HEK293 (cell line): ENCODE measurements around the gene RAB13.
A peak's percentile ranks its signal among the peaks of the same experiment; 100 is the strongest.

Source experiments
- KLF16 ChIP-seq: fragments of 450-650 bp; formaldehyde crosslinking; IDR thresholded peaks from 2 replicates; pipeline ENCODE4 v1.5.1; 2017; ENCODE audit warnings: missing biosample characterization, missing genetic modification characterization
- REST ChIP-seq: fragments of 450-650 bp; formaldehyde crosslinking; IDR thresholded peaks from 2 replicates; pipeline ENCODE4 v1.5.1; 2016; ENCODE audit warnings: missing biosample characterization, missing genetic modification characterization
- SP2 ChIP-seq: fragments of 450-650 bp; formaldehyde crosslinking; IDR thresholded peaks from 2 replicates; pipeline ENCODE4 v1.5.1; 2016; ENCODE audit warnings: missing biosample characterization, missing genetic modification characterization
- WT1 ChIP-seq: fragments of 450-650 bp; formaldehyde crosslinking; IDR thresholded peaks from 2 replicates; pipeline ENCODE4 v1.5.1; 2016; ENCODE audit warnings: missing biosample characterization, missing genetic modification characterization
- ZNF16 ChIP-seq: fragments of 450-650 bp; formaldehyde crosslinking; IDR thresholded peaks from 2 replicates; pipeline ENCODE4 v1.5.1; 2016; ENCODE audit warnings: low read depth, missing biosample characterization, missing genetic modification characterization
- ZNF416 ChIP-seq: fragments of 450-650 bp; formaldehyde crosslinking; IDR thresholded peaks from 2 replicates; pipeline ENCODE4 v1.5.1; 2016; ENCODE audit warnings: missing biosample characterization, missing genetic modification characterization
- ZNF433 ChIP-seq: fragments of 450-650 bp; formaldehyde crosslinking; IDR thresholded peaks from 2 replicates; pipeline ENCODE4 v1.5.1; 2016; ENCODE audit warnings: missing biosample characterization, missing genetic modification characterization, low read depth
- ZNF514 ChIP-seq: fragments of 450-650 bp; formaldehyde crosslinking; IDR thresholded peaks from 2 replicates; pipeline ENCODE4 v1.5.1; 2016; ENCODE audit warnings: missing biosample characterization, missing genetic modification characterization
- ZNF660 ChIP-seq: fragments of 450-650 bp; IDR thresholded peaks from 2 replicates; pipeline ENCODE4 v1.5.1; 2018; ENCODE audit warnings: missing biosample characterization, mild to moderate bottlenecking, missing genetic modification characterization
- ZNF776 ChIP-seq: fragments of 450-650 bp; formaldehyde crosslinking; IDR thresholded peaks from 2 replicates; pipeline ENCODE4 v1.5.0; 2017; ENCODE audit warnings: missing biosample characterization, missing genetic modification characterization, borderline replicate concordance
- ZNF777 ChIP-seq: fragments of 450-650 bp; formaldehyde crosslinking; IDR thresholded peaks from 2 replicates; pipeline ENCODE4 v1.5.1; 2017; ENCODE audit warnings: missing biosample characterization, missing genetic modification characterization, borderline replicate concordance
- TF ChIP-seq, protein P1 (sequence below): fragments of 450-650 bp; formaldehyde crosslinking; IDR thresholded peaks from 2 replicates; pipeline ENCODE4 v1.5.1; 2016; ENCODE audit warnings: missing biosample characterization, missing genetic modification characterization
- TF ChIP-seq, protein P2 (sequence below): fragments of 450-650 bp; IDR thresholded peaks from 2 replicates; pipeline ENCODE4 v1.5.1; 2018; ENCODE audit warnings: missing biosample characterization, mild to moderate bottlenecking, missing genetic modification characterization

DNA sequence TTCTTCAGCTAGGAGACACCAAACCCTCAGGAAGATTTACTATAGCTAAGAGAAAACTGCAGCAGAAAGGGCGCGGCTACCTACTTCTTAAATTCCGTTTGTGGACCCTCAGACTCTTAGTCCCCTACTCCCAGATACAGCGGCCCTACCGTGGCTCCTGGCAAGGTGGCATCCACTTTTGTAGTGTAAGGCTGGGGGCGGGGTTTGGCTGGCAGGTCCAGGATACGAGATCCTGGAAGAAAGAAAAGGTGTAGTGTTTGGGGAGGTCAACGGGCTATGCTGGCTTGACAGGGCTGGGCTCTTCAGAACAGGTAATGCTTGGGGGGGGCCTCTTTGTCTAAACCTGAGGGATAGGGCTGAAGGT is 18.2 kb downstream of the RAB13 start:
- TF ChIP-seq ZNF660 (tag by site-specific recombination) (0 out of 2 replicates have a peak, but pooled peaks have one; percentile 27), SP2 (tag by site-specific recombination) (no peak), ZNF16 (tag by site-specific recombination) (no peak), ZNF514 (tag by site-specific recombination) (no peak), WT1 (tag by site-specific recombination) (no peak), ZNF433 (tag by site-specific recombination) (no peak), REST (no peak), ZNF777 (tag by site-specific recombination) (no peak), KLF16 (tag by site-specific recombination) (no peak; the same call in 1 of the 2 replicates), ZNF776 (tag by site-specific recombination) (no peak), ZNF416 (no peak)
- TF ChIP-seq, protein P1, sequence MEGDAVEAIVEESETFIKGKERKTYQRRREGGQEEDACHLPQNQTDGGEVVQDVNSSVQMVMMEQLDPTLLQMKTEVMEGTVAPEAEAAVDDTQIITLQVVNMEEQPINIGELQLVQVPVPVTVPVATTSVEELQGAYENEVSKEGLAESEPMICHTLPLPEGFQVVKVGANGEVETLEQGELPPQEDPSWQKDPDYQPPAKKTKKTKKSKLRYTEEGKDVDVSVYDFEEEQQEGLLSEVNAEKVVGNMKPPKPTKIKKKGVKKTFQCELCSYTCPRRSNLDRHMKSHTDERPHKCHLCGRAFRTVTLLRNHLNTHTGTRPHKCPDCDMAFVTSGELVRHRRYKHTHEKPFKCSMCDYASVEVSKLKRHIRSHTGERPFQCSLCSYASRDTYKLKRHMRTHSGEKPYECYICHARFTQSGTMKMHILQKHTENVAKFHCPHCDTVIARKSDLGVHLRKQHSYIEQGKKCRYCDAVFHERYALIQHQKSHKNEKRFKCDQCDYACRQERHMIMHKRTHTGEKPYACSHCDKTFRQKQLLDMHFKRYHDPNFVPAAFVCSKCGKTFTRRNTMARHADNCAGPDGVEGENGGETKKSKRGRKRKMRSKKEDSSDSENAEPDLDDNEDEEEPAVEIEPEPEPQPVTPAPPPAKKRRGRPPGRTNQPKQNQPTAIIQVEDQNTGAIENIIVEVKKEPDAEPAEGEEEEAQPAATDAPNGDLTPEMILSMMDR, result no peak
- TF ChIP-seq, protein P2, sequence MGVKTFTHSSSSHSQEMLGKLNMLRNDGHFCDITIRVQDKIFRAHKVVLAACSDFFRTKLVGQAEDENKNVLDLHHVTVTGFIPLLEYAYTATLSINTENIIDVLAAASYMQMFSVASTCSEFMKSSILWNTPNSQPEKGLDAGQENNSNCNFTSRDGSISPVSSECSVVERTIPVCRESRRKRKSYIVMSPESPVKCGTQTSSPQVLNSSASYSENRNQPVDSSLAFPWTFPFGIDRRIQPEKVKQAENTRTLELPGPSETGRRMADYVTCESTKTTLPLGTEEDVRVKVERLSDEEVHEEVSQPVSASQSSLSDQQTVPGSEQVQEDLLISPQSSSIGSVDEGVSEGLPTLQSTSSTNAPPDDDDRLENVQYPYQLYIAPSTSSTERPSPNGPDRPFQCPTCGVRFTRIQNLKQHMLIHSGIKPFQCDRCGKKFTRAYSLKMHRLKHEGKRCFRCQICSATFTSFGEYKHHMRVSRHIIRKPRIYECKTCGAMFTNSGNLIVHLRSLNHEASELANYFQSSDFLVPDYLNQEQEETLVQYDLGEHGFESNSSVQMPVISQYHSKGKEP (tag by site-specific recombination), result no peak
